IgD-negative memory B cell (primary cell): Measurements from ENCODE around the gene CLDN5. TPM values are rescaled to one million over a fixed set of nuclear protein-coding genes. Genes with fewer than 3 reads are reported as not detected.

Experiments used
- H3K27ac Mint-ChIP-seq, 3 donors: one replicate each; pipeline ENCODE4 v1.8.0; 2020 to 2022; ENCODE audit warnings: mild to moderate bottlenecking in 3 of 3, mixed read lengths in 3 of 3, moderate library complexity in 1 of 3
- H3K27me3 Mint-ChIP-seq: one replicate; pipeline ENCODE4 v1.8.0; 2021; ENCODE audit warnings: mixed read lengths
- H3K36me3 Mint-ChIP-seq: one replicate; pipeline ENCODE4 v1.8.0; 2020; ENCODE audit warnings: mild to moderate bottlenecking, mixed read lengths
- H3K4me1 Mint-ChIP-seq, 3 donors: one replicate each; pipeline ENCODE4 v1.8.0; 2020 to 2022; ENCODE audit warnings: mixed read lengths in 3 of 3, mild to moderate bottlenecking in 1 of 3
- H3K4me3 Mint-ChIP-seq, 4 donors: one replicate each; pipeline ENCODE4 v1.8.0; 2020 to 2022; ENCODE audit warnings: mild to moderate bottlenecking in 4 of 4, mixed read lengths in 4 of 4, moderate library complexity in 3 of 4
- H3K9me3 Mint-ChIP-seq, 3 donors: one replicate each; pipeline ENCODE4 v1.8.0; 2020 to 2021; ENCODE audit warnings: mixed read lengths in 3 of 3, mild to moderate bottlenecking in 1 of 3
- polyA plus RNA-seq: library from polyadenylated mRNA; unstranded; fragments of 300-500 nt; fragmentation: Illumina TruSeq; gene quantifications from one replicate; pipeline ENCODE4 v1.2.3, GENCODE V29; 2021

Gene CLDN5
- polyA plus RNA-seq, 1 donor from 2014 or later, result 0.79 TPM

DNA sequence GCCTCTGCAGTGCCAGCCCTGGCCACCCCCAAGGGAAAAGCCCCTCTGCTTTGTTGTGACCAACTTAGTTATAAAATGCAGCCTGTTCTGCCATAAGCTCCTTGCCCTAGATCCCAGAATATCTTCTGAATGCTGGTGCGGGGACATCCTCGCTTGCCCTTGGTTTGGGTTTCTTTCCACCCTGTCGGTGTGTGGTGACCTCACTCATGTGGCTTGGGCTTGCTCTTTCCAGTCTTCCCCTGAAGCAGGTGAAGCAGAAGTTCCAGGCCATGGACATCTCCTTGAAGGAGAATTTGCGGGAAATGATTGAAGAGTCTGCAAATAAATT, 16.7 kb downstream of the CLDN5 start:
- Mint-ChIP-seq H3K27ac (no peak overlapping the region), H3K9me3 (no peaks in the 10 kb centered on the region), H3K4me3 (no peak overlapping the region), H3K36me3 (peaks cover 2% of the 10 kb centered on the region), H3K4me1 (peaks cover 0 to 2% (median 0%) of the 10 kb centered on the region in 3 donors), H3K27me3 (no peaks in the 10 kb centered on the region)

DNA sequence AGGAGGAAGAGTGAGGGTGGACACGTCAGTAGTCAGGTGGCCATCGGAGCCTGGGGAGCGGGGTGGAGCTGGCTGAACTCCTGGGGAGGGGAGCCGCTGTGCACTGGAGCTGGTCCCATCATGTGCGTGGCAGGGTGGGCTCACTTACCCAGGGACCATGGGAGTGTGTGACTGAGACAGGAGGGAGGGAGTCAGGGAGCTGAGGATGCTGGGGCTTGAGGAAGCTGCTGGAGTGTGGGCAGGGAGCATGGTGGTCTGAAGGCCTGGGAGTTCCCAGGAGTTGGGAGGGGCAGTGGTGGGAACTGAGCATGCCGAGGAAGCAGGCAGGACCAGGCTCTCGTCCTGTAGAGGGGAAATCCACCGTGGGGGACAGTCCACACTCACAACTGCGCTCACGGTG, 18.0 kb downstream of the CLDN5 start:
- H3K36me3 Mint-ChIP-seq, result peaks cover 4% of the 10 kb centered on the region
- no peak overlapping the region for H3K27ac Mint-ChIP-seq
- no peaks in the 10 kb centered on the region for H3K27me3 Mint-ChIP-seq
- H3K4me1 Mint-ChIP-seq, result peaks cover 0 to 2% (median 0%) of the 10 kb centered on the region in 3 donors
- no peaks in the 10 kb centered on the region for H3K9me3 Mint-ChIP-seq
- H3K4me3 Mint-ChIP-seq, result no peak overlapping the region

DNA sequence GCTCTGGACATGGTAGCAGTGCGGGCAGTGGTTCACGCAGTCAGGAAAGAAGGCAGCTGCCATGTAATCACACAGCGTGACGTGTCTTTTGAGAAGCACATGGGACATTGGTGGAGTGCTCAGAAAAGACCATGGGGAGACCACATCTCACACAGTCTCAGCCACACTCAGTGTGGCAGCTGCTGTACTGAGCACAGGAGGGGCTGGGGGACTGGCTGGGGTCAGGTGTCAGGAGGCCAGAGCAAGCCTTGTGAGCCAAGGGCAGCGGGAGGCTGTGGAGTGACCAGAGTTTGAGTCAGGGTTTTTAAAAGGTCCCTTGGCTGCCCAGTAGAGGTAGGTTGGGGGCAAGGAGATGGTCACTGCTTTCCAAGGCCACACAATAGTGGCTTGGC, 18.5 kb downstream of the CLDN5 start:
- H3K4me1 Mint-ChIP-seq, result peaks cover 0 to 2% (median 0%) of the 10 kb centered on the region in 3 donors
- H3K36me3 Mint-ChIP-seq, result peaks cover 4% of the 10 kb centered on the region
- no peak overlapping the region for H3K27ac Mint-ChIP-seq
- no peaks in the 10 kb centered on the region for H3K27me3 Mint-ChIP-seq
- H3K4me3 Mint-ChIP-seq, result no peak overlapping the region
- no peaks in the 10 kb centered on the region for H3K9me3 Mint-ChIP-seq

DNA sequence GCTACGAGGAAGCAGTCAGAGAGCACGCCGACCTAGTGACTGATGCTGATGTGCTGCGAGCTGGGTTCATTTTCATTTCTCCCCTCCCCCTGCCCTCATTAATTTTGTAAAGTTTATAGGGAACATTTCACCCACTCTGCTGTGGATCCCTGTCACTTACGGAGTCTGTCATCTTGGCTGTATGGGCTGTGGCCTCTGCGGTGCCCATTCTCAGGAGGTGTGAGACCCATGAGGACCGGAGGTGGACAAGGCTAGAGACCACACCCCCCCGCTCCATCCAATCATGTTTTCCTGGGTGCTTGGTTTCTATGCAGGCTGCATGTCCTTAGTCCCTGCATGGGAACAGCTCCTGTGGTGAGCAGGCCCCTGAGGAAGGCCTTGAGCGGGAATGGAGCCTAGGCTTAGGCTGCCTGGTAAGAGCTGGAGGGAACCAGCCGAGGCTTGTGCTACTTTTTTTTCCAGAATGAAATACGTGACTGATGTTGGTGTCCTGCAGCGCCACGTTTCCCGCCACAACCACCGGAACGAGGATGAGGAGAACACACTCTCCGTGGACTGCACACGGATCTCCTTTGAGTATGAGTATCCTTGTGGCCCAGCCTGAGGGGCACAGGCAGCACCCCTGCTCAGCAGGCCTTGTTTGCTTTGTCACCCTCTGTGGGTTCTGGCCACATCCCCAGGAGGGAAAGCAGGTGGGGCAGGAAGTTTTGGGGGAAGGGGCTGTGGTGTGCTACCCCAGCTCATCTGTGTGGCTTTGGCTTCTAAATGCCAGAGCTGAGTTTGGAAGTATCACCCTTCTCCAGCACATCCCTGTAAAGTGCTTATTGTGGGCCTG, 19.1 kb downstream of the CLDN5 start:
- Mint-ChIP-seq H3K9me3 (no peaks in the 10 kb centered on the region), H3K27ac (no peak overlapping the region), H3K27me3 (no peaks in the 10 kb centered on the region), H3K4me1 (peaks cover 0 to 2% (median 0%) of the 10 kb centered on the region in 3 donors), H3K4me3 (no peak overlapping the region), H3K36me3 (peaks cover 4% of the 10 kb centered on the region)

DNA sequence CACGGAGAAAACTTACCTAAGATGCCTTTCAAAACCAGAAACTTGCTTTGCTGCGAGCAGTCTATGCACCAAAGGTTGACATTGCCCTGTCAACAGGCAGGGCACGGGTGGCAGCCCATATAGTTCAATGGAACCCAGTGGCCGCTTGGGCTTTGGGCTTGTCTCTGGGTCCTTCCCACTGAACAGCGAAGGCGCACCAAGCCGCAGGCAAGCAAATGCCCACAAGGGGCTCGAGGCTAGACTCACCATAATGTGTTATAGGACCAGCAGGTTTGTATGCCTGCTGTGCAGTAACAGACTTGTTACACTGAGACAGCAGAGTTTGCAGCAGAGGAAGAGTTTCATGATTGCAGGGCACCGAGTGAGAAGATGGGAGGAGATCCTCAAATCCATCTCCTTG, 20.3 kb downstream of the CLDN5 start:
- Mint-ChIP-seq H3K27ac (no peak overlapping the region), H3K36me3 (peaks cover 4% of the 10 kb centered on the region), H3K27me3 (no peaks in the 10 kb centered on the region), H3K4me3 (no peak overlapping the region), H3K4me1 (peaks cover 0 to 2% (median 0%) of the 10 kb centered on the region in 3 donors), H3K9me3 (no peaks in the 10 kb centered on the region)

DNA sequence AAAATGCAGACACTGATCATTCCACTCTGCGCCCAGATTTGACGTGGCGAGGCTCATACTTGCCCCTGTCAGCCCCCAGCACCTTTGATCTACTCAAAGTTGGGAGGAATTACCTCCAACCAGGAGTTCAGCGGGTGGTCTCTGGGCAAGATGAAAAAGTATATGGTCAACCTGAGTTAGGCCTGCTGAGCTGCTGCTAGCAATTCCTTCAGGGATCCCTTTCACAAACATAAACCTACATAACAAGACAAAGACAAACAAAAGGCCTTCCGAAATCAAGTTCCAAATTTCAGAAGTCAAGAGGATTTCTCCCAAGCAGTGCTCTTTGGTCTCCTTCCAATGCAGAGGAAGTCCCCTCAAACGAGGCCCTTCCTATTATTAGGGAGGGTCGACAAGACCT, 20.8 kb downstream of the CLDN5 start:
- H3K4me3 Mint-ChIP-seq, result no peak overlapping the region
- H3K9me3 Mint-ChIP-seq, result no peaks in the 10 kb centered on the region
- no peak overlapping the region for H3K27ac Mint-ChIP-seq
- peaks cover 0 to 2% (median 0%) of the 10 kb centered on the region in 3 donors for H3K4me1 Mint-ChIP-seq
- no peaks in the 10 kb centered on the region for H3K27me3 Mint-ChIP-seq
- H3K36me3 Mint-ChIP-seq, result peaks cover 4% of the 10 kb centered on the region

DNA sequence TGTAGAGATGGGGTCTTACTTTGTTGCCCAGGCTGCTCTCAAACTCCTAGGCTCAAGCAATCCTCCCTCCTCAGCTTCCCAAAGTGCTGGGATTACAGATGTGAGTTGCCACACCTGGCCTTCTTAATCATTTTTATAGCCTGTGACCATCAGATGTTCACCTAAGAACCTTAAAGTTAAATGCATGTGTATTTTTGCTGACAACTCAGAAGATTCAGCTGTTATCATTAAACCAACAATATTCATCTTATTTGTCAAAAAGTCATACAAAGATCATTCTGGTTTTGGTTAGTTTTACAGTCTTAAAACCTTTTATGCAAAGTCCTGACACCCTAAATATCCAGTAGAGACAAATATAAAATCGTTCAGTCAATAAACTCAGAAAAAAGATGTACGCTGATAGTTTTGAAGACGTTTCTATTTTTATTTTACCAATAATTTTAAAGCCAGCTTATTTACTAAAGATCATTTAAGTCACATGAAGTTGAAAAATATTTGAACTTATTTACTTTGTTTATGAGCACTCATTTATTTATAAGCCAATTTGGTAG, 22.2 kb downstream of the CLDN5 start:
- peaks cover 4% of the 10 kb centered on the region for H3K36me3 Mint-ChIP-seq
- H3K4me1 Mint-ChIP-seq, result peaks cover 0 to 2% (median 0%) of the 10 kb centered on the region in 3 donors
- no peaks in the 10 kb centered on the region for H3K27me3 Mint-ChIP-seq
- no peaks in the 10 kb centered on the region for H3K9me3 Mint-ChIP-seq
- no peak overlapping the region for H3K27ac Mint-ChIP-seq
- H3K4me3 Mint-ChIP-seq, result no peak overlapping the region

DNA sequence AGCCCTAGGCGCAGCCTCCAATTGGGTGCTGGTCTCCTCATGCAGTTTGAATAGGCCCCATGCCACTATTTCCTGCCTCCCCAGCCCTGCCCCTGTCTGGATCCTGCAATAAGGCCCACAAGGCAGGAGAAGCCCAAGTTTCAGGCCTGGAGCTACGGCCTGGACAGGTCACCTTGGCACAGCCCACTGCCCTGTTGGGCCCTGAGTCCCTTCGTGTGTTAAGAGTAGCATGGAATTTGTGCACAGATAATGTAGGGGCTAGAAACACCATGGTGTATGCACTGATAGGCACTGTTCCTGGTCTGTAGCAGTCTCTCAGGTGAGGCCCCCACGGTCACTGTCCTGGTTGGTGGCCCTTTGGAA, 24.3 kb downstream of the CLDN5 start:
- no peaks in the 10 kb centered on the region for H3K9me3 Mint-ChIP-seq
- no peaks in the 10 kb centered on the region for H3K27me3 Mint-ChIP-seq
- H3K27ac Mint-ChIP-seq, result no peak overlapping the region
- H3K4me3 Mint-ChIP-seq, result no peak overlapping the region
- H3K36me3 Mint-ChIP-seq, result peaks cover 2% of the 10 kb centered on the region
- H3K4me1 Mint-ChIP-seq, result peaks cover 0 to 1% (median 0%) of the 10 kb centered on the region in 3 donors

DNA sequence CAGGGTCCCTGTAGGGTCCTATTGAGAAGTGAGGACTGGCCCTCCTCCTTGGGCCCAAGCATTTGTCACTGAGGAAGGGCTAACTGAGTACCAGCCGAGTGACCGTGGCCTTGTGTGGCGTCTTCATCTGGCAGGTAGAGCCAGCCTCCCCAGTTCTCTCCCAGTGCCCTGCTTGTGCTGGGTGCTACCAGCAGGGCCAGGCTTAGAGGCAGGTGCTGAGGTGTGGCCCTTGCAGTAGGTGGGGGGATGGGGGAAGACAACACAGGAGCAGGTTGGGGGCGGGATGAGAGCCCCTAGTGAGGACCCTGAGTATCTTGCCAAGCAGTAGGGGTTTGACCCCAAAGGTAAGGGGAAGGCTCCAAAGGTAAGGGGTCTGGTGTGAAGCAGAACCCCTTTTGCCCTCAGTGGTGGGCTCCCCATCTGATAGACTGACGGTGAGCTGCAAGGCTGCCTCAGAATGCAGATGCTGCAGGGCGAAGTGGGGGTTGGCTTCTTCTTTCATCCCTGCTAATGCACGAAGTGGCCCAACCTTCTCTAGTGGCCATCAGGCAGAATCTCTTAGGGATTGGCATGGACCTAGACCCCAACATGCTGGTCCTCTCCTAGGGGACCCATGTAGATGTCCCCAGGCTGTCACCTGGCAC, 24.9 kb downstream of the CLDN5 start:
- Mint-ChIP-seq H3K27me3 (no peaks in the 10 kb centered on the region), H3K9me3 (no peaks in the 10 kb centered on the region), H3K4me1 (peaks cover 0 to 1% (median 0%) of the 10 kb centered on the region in 3 donors), H3K27ac (no peak overlapping the region), H3K4me3 (no peak overlapping the region), H3K36me3 (peaks cover 2% of the 10 kb centered on the region)

DNA sequence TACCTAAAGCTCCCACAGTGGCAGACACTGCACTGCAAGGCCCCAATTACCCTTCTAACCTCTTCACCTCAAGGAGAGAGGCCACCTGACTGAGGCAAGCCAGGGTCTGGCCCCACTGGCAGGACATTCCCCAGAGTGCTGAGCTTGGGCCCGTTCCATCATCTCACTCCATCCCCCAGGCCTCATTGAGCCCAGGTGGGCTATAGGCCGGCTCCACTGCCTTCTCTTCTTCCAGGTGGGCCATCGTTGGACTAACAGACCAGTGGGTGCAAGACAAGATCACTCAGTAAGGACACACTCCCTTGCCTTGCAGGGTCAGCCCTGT, 25.4 kb downstream of the CLDN5 start:
- peaks cover 2% of the 10 kb centered on the region for H3K36me3 Mint-ChIP-seq
- no peak overlapping the region for H3K27ac Mint-ChIP-seq
- H3K4me3 Mint-ChIP-seq, result no peak overlapping the region
- H3K27me3 Mint-ChIP-seq, result no peaks in the 10 kb centered on the region
- peaks cover 0 to 1% (median 0%) of the 10 kb centered on the region in 3 donors for H3K4me1 Mint-ChIP-seq
- H3K9me3 Mint-ChIP-seq, result no peaks in the 10 kb centered on the region

DNA sequence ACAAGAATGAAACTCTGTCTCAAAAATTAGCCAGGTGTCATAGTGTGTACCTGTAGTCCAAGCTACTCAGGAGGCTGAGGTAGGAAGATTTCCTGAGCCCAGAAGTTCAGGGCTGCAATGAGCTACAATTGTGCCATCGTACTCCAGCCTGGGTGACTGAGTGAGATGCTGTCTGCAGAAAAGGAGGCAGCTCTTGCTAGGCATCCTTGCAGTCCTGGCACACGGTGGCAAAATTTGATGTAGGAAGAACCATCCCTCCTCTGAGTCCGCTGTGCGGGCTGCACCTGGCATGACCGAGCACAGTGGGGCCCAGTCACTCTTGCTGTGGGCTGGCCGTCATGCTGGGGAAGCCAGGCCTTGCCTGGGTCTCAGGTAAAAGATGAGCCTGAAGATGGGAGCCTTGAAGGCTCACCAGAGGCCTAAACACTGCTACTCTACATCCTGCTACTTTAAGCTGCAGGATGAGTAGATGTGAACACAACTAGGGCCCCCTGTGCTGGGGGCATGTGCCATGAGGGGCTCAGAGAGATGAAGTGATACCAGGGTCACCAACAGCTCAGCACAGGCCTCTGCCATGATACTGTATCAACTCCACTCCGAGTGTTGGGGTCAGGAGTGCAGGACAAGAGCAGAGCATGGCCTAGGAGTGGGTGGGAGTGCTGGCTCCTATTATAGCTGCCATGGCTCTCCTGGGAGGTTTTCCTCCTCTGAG, 25.9 kb downstream of the CLDN5 start:
- Mint-ChIP-seq H3K27me3 (no peaks in the 10 kb centered on the region), H3K4me1 (peaks cover 0 to 1% (median 0%) of the 10 kb centered on the region in 3 donors), H3K9me3 (no peaks in the 10 kb centered on the region), H3K4me3 (no peak overlapping the region), H3K27ac (no peak overlapping the region), H3K36me3 (peaks cover 2% of the 10 kb centered on the region)

DNA sequence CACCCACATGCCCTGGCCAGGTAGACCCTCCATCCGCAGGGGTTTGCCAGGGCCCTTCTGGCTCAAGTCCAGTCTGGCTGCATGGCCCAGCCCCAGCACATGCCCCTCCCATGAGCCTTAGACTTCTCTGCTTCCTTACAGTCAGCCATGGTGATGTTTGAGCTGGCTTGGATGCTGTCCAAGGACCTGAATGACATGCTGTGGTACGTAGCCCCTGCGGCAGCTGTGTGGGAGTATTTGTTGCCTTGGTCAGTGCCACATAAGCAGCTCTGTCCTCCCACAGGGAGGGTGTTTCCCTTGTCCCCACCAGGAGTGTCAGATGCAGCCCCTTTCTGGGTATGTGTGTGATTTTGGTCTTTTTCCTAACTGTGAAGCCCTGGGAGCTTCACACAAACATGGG, 27.0 kb downstream of the CLDN5 start:
- no peaks in the 10 kb centered on the region for H3K27me3 Mint-ChIP-seq
- no peaks in the 10 kb centered on the region for H3K9me3 Mint-ChIP-seq
- no peak overlapping the region for H3K27ac Mint-ChIP-seq
- peaks cover 0 to 1% (median 0%) of the 10 kb centered on the region in 3 donors for H3K4me1 Mint-ChIP-seq
- peaks cover 2% of the 10 kb centered on the region for H3K36me3 Mint-ChIP-seq
- no peak overlapping the region for H3K4me3 Mint-ChIP-seq

DNA sequence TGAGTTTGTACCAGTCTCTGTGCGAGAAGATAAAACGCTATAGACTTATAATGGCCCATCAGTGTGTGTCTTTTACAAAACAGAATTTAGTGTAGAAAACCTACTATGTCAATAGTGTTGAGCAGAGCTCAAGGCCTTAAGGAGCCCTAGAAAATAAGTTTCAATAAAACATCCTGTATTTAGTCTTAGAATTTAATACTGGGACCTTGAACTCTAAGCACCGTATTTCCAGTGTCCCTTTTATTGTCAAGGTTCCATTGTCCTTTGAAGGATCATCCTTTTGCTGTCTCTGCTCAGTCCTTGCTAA, 27.9 kb downstream of the CLDN5 start:
- no peaks in the 10 kb centered on the region for H3K27me3 Mint-ChIP-seq
- H3K36me3 Mint-ChIP-seq, result no peaks in the 10 kb centered on the region
- H3K4me1 Mint-ChIP-seq, result peaks cover 0 to 1% (median 0%) of the 10 kb centered on the region in 3 donors
- no peak overlapping the region for H3K4me3 Mint-ChIP-seq
- no peak overlapping the region for H3K27ac Mint-ChIP-seq
- H3K9me3 Mint-ChIP-seq, result no peaks in the 10 kb centered on the region

DNA sequence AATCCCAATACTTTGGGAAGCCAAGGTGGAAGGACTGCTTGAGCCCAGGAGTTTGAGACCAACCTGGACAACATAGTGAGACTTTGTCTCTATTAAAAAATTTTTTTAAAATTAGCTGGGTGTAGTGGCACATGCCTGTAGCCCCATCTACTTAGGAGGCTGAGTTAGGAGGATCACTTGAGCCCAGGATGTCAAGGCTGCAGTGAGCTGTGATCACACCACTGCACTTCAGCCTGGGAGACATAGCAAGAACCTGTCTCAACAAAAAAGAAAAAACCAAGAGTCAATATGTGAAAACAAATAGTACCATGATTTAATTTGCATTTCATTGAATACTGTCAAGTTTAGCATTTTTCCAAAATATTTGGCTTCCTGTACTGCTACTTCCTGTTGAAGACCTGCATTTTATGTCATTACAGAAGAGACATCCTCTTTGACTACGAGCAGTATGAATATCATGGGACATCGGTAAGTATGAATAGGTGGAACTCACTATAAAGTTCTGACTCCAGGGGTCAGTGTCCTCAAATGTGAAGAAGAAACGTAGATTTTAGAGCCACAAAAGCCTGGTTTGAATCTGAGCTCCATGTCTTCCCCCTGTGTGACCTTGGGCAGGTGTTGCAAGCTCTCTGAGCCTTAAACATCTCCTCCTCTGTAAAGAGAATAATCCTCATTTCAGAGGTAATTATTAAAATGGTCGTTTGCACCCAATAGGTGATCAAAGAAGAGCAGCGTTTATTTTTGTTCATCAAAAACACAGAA, 28.5 kb downstream of the CLDN5 start:
- H3K27ac Mint-ChIP-seq, result no peak overlapping the region

DNA sequence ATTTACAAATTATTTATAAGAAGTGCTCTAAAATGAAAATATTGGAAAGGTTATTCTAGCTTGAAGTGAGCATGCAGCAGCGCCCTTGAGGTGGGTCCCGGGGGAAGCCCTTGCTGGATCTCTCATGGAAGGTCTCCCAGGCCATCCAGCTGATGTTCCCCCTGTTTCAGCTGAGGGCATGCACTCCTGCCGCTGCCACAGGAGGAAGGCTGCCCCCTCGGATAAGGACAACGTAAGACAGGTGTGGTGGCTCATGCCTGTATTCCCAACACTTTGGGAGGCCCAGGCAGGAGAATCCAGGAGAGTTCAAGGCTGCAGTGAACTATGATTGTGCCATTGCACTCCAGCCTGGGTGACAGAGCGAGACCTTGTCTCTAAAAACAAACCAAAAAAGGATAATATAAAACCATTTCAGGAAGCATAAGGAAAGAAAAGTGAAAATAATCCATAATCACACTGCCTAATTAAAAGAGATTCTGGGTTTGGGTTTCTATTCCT, 29.5 kb downstream of the CLDN5 start:
- Mint-ChIP-seq H3K27ac (no peak overlapping the region), H3K4me3 (no peak overlapping the region), H3K9me3 (no peaks in the 10 kb centered on the region), H3K4me1 (peaks cover 0 to 2% (median 1%) of the 10 kb centered on the region in 3 donors), H3K36me3 (no peaks in the 10 kb centered on the region), H3K27me3 (no peaks in the 10 kb centered on the region)

More for the DNA sequence above, 28.5 kb downstream of the CLDN5 start:
- H3K27me3 Mint-ChIP-seq, result no peaks in the 10 kb centered on the region
- peaks cover 0 to 1% (median 0%) of the 10 kb centered on the region in 3 donors for H3K4me1 Mint-ChIP-seq
- no peaks in the 10 kb centered on the region for H3K9me3 Mint-ChIP-seq
- H3K36me3 Mint-ChIP-seq, result no peaks in the 10 kb centered on the region
- H3K4me3 Mint-ChIP-seq, result no peak overlapping the region
